Activated CD4-positive, alpha-beta T cell treated with anti-CD3 and anti-CD28 coated beads for 48 hours (primary cell): ENCODE results near the gene GABRG3.

Experiments used
- DNase-seq: peaks from one replicate; pipeline ENCODE4 v3.0.0-alpha.2; 2020

GABRG3 gene

DNA sequence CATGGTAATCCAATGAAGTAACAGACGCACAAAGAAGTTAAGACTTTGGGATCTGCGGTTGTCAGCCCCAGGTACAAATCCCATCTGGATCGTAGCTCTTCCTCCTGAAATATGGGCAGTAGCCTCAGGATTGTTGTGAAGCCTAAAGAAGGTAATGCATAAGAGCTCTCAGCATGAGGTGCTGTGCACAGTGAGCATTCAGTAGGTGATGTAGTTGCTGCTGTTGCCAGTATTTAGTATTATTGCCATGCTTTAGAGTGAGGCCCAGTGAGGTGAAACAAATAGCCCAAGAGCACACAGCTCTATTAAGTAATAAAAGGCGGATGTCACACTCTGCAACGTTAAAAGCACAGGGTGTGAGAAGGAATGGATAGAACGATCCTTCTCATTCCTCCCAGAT lies 225.7 kb downstream of the GABRG3 start:
- DNase-seq, result no peak

DNA sequence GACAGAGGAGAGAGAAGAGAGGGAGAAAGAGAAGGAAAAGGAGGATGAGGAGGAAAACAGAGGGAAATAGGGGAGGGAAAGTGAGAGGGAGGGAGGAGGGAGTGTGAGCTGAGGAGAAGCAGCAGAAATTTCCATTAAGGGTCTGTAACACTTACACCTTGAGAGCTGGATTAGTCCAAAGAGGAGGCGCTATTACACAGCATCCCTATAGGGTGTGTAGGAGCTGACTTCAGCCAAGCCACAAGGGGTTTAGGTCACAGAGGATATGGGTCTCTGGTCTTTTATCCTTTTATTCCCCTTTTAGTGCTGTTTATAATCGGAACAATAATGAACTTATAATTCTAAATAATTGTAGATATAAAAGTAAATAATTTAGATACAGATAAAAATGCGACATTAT lies 230.4 kb downstream of the GABRG3 start:
- DNase-seq, result no peak

DNA sequence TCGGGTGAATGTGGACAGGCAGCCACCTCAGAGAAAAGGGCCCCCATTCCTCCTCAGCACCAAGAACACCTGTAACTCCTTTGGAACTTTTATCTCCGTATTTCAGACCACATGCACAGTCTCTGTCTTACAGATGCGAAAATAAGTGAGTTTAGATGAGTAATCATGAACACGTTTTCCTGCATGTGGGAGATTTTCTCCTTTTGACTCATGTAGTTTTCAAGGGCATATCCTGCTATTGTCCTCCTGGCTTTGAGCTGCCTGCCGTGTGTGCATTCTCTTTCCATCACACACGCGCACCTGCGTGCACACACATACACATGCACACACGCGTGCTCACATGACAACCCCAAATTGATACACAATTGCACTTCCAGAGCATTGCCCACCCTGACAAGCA lies 239.2 kb downstream of the GABRG3 start:
- no peak for DNase-seq

DNA sequence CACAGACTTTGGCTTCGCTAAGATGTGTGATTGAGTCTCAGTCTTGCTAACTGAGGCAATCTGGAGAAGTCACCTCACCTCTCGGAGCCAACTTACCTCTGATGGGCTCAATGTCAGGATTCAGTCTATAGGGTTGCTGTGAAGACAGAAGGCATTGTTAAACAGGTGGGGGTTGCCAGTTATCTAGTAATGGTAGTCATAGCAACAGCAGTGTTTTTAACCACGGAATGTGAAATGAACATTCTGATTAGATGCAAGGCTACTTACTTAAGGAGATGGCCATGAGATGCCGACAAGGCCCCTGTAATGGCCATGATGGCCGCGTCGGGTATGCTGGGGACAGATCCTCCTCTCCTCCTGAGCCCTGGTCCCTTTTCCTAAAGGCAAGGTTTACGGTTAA lies 243.1 kb downstream of the GABRG3 start:
- DNase-seq, result no peak

DNA sequence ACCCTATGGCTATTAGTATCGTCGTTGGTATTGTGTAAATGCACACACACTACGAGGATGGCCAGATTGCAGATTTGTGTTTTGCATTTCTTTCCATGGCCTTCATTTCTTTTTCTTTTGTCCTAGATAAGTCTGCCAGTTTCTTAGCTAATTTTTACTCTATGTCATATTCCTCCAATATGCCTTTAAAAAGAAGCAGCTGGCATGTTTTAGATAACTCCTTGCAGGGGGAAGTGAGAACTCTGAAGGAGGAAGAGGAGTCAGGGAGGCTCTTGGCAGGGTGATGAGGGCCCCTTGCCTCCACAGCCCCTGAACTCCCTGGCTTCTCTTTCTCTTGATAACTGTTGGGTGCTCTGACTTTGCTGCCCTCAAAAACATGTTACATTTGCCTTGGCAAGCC lies 244.0 kb downstream of the GABRG3 start:
- DNase-seq, result no peak

DNA sequence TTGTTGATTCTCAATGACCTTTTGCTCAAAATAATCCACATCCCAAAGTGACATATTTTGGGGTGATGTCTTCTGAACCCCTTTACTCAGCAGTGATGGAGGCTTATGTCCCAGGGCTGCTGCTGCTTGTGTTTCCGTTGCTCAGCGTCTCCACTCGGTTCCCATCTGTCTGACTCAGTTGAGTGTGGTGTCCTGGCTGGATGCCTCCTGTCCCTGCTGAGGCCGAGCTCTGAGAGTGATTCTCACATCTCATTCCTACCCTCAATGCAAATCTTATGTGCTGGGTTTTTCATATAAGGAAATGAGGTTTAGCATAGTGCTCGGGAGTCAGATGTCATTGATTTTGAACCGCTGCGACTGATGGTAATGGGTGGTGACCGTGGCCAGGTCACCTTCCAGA lies 247.4 kb downstream of the GABRG3 start:
- DNase-seq, result no peak

- no peak for DNase-seq
These were observed 248.7 kb downstream of the GABRG3 start for GRCh38 chr15:27219636-27220035.

- DNase-seq, result no peak
These were observed 249.2 kb downstream of the GABRG3 start for GRCh38 chr15:27220199-27220598.

DNA sequence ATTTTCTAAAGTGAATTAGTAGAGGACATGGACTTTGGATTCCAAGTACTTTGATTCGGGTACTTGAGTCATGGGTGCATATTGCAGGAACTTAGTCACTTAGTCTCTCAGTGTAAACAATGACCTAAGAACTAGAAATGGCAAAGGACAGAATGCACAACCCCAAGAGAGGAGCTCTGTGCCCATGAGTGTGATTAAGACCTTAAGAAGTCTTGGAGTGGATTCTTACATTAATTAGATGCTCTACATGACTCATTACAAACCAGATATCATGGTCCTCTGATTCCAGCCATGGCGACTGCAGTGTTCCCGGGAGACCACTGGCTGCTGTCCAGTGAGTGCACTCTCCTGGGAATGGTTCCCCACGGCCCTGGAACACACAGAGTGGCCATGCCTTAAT lies 251.5 kb downstream of the GABRG3 start:
- no peak for DNase-seq

GRCh38 chr15:27223179-27223578 lies 252.2 kb downstream of the GABRG3 start:
- no peak for DNase-seq

DNA sequence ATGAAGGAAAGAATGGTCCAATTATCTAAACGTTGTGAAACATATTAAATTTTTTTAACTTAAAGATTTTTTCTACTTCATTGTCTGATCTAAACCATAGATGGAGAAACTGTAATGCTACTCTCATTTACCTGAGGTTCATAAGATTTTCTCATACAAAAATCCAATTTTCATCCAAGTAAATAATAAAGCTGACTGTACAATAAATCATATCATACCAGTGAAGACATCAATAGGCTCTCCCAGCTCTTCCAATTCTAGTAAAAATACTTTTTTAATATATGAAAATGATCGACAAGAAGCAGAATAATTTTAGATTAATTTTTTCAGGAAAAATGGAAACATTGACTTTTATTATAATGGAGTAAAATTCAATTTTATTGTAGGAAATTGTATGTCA lies 260.8 kb downstream of the GABRG3 start:
- no peak for DNase-seq

DNA sequence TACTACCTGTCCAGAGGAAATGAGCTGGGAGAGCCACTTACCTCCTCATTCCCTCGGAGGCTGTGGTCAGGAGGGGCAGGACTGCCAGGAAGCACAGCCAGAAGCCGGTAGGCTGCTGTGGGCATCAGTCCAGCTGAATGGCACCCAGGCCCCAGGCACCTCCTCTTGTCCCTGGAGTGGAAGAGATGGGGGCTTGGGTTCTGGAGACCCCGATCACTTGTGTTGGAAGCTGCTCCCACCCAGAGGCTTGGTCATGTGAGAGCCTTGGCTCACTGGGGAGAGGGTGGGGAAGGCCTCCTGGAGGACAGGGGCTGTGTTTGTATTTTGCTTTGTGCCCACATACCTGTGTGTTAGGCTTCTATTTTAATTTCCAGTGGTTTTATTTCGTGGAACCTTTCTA lies 261.9 kb downstream of the GABRG3 start:
- DNase-seq, result no peak

DNA sequence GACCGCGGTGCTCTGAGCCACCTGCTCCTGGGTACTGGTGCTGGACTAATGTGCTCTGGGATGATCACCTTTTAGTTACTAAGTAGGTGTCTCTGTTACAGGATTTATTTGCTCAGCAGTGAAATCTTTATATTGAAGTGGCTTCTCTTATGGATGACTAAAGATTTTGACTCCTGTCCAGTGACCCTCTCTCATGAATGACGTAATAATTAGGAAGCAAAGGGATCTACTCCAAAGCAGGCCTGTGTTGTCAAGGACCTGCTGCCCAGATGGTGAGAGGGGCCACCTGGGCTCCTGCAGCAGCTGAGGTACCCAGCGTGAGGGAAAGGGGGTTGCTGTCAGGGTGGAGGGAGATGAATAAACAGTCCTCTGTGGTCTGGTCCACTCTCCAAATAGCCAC lies 263.6 kb downstream of the GABRG3 start:
- no peak for DNase-seq

GRCh38 chr15:27235161-27235560 lies 264.2 kb downstream of the GABRG3 start:
- DNase-seq, result no peak

DNA sequence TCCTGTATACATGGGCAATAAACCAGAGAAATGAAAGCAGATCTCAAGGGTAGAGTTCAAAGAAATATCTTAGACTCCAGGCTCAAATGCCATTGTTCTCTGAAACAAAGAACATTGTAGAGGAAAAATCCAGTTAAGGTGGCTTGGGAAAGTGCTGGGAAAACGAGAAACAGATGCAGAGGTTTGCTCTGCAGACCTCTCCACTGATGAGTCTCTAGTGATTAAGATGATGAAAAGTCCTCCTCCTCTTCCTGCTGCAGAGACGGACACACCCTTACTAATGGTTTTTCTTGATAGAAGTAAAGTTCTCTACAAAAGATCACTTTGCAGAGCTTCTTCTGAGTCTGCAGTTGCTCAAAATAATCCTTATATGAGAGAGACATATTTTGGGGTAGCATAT lies 264.7 kb downstream of the GABRG3 start:
- DNase-seq, result no peak

GRCh38 chr15:27237319-27237939 lies 266.4 kb downstream of the GABRG3 start:
- no peak for DNase-seq

DNA sequence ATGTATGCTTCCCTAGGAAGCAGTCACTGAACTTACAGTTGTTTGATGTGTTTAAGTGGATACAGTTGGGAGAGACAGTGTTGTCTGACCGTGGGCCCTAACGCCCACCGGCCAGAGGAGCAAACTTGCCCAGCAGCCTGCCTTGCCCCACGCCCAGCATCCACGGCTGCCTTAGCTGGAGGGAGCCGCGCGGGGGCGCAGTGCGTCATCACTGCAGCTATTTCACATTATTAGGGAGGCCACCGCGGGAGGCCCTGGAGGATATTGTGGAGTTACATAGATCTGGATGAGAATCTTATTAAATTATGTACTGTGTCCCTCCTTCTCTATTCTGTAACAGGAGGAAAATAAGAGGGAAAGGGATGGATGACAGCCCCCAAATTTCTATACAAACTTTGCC lies 267.2 kb downstream of the GABRG3 start:
- DNase-seq, result no peak

GRCh38 chr15:27238707-27239423 lies 267.9 kb downstream of the GABRG3 start:
- no peak for DNase-seq

DNA sequence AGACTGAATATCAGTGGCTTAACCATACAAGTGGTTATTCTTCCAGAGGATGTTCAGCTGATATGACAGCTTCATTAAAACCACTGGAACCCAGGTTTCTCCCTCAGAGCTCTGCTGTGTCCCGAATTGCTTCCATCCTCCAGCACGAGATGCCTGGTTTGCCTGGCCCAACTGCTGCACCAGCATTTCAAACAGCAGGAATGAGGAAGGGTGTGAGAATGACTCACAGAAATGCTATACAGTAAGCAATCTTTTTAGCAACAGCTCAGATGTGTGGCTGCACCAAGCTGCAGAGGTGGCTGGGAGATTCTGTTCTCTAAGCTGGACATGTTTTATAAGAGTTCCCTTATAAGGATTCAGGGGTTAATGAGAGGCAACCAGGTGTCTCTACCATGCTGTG lies 271.0 kb downstream of the GABRG3 start:
- no peak for DNase-seq

- DNase-seq, result no peak
These were observed 273.1 kb downstream of the GABRG3 start for GRCh38 chr15:27244047-27244446.

- no peak for DNase-seq
These were observed 277.3 kb downstream of the GABRG3 start for GRCh38 chr15:27248251-27248650.

- no peak for DNase-seq
These were observed 278.2 kb downstream of the GABRG3 start for GRCh38 chr15:27249046-27249759.

- DNase-seq, result no peak
These were observed 278.8 kb downstream of the GABRG3 start for GRCh38 chr15:27249760-27250109.

DNA sequence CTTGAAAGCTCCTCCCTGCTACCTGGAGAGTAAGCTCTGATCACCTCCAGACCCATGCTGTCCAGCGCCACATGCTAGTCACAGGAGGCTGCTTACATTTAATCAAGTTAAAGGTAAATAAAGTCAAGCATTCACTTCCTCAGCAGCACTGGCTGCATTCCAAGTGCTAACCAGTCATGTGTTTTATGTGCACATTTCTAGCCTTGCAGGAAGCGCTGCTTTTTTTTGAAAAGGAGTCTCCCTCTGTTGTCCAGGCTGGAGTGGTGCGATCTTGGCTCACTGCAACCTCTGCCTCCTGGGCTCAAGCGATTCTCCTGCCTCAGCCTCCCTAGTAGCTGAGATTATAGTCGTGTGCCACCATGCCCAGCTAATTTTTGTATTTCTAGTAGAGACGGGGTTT lies 279.2 kb downstream of the GABRG3 start:
- no peak for DNase-seq

DNA sequence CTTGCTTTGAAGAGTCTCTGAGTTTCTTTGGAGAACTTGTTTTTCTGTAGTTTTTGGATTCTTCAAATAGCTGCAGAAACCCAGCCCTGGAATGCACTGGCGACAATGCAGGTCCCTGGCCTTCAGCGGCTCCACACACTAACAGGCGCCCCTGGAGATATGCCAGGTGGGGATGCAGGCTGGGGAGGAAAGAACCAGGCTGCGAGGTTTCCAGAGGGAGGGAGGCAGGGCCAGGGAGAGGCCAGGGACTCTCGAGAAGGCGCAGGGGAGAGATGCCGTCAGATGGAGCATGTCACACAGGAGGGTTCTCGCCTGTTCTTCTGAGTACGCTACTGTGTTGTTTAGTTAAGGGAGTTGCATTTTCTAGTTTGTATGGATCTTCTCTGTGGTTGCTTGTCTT lies 283.1 kb downstream of the GABRG3 start:
- no peak for DNase-seq
